Suprapubic skin (tissue), 4 donors: ENCODE data around the gene MATCAP1. TPM values are rescaled to one million over a fixed set of nuclear protein-coding genes. Genes with fewer than 3 reads are reported as not detected.

ENCODE experiments used
- DNase-seq, 2 donors: peaks; one replicate each; pipeline ENCODE4 v3.0.0-alpha.2; 2019; ENCODE audit warnings: low spot score in 2 of 2
- H3K27ac ChIP-seq: fragments of 200-600 bp; sonication (generic); one replicate; pipeline ENCODE4 v1.5.1; 2019
- H3K27me3 ChIP-seq: fragments of 200-600 bp; sonication (generic); one replicate; pipeline ENCODE4 v1.5.1; 2019
- H3K36me3 ChIP-seq: fragments of 200-600 bp; sonication (generic); one replicate; pipeline ENCODE4 v1.5.1; 2019
- H3K4me1 ChIP-seq: fragments of 200-600 bp; sonication (generic); one replicate; pipeline ENCODE4 v1.5.1; 2019
- H3K4me3 ChIP-seq: fragments of 200-600 bp; sonication (generic); one replicate; pipeline ENCODE4 v1.5.1; 2019; ENCODE audit warnings: mild to moderate bottlenecking
- H3K9me3 ChIP-seq: fragments of 200-600 bp; sonication (generic); one replicate; pipeline ENCODE4 v1.5.1; 2019
- EP300 ChIP-seq: sonication (generic); formaldehyde crosslinking; IDR thresholded peaks from one replicate; pipeline ENCODE4 v1.6.1; 2017; ENCODE audit warnings: antibody characterized with exemption
- POLR2A ChIP-seq, 2 donors: fragments of 450-650 bp; IDR thresholded peaks; one replicate each; pipeline ENCODE4 v1.6.1; 2017; ENCODE audit warnings: antibody characterized with exemption in 2 of 2, mild to moderate bottlenecking in 2 of 2, moderate library complexity in 2 of 2
- POLR2AphosphoS5 ChIP-seq, 3 donors: sonication (generic); formaldehyde crosslinking; IDR thresholded peaks; one replicate each; pipeline ENCODE4 v1.6.1; 2017; ENCODE audit warnings: antibody characterized with exemption in 3 of 3
- WGBS: methylation state at CpG from one replicate; pipeline ENCODE4 v1.1.5; 2018; 5-methylcytosine and 5-hydroxymethylcytosine counted together
- total RNA-seq, 4 donors: library from RNA; depleted of rRNA; stranded (reverse); fragments of >200 nt; gene quantifications; one replicate each; pipeline ENCODE4 v1.1.0, GENCODE V29; 2016
- TF ChIP-seq, protein P1 (sequence below), 2 donors: fragments of 200-600 bp in 1 of 2; fragments of 450-650 bp in 1 of 2; sonication (generic) in 1 of 2; IDR thresholded peaks; one replicate each; pipeline ENCODE4 v1.5.1; 2016 to 2019; ENCODE audit warnings: antibody characterized with exemption in 2 of 2, mild to moderate bottlenecking in 1 of 2, moderate library complexity in 1 of 2

The MATCAP1 gene
- total RNA-seq, 4 donors from 2014 or later, result 14.2 to 30.0 (median 17.3) TPM

DNA sequence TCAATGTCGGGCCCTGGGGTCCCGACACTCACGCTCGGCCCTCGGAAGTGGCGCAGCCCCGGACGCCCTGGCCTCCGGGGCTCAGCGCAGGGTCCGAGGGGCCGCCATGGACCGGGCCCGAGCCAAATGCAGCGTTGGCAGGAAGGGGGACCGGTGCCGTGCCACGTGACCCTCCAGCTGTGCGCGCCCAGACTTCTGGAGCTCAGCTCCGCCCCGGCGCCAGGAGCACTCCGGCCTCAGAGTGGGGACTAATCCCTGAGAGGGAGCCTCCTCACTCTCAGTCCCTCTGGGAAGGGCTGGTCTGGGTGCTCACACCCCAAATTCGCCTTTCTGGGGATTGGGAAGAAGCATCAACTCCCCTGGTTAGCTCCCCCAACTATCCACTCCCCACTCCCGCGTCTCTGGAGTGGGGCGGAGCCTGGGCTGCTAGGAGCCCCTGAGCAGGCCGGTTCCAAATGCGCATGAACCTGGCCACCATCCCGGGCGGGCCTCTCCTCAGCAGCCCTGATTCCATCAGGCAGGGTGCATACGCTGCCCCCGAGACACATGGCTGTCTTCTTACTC, 32.8 kb downstream of the MATCAP1 start, which contains the start of gene B3GNT9:
Gene B3GNT9, minus strand, starts transcription at position 166 of the 564 bp plus-strand sequence. CDS start 513 bp downstream, outside the sequence.
- no peaks in the 10 kb centered on the region for H3K27me3 ChIP-seq
- peak within 1 kb of the TSS; percentile 61 for H3K4me3 ChIP-seq
- peak within 1 kb of the TSS; percentile 80 for H3K27ac ChIP-seq
- WGBS, result 0% methylated on average over 10 of the region's 34 CpGs
- peak in 1 of 2 donors; percentile 81 for DNase-seq
- H3K9me3 ChIP-seq, result no peaks in the 10 kb centered on the region
- no peak for TF ChIP-seq POLR2A (IDR thresholded peaks at IDR 0.05)
- TF ChIP-seq, protein P1, sequence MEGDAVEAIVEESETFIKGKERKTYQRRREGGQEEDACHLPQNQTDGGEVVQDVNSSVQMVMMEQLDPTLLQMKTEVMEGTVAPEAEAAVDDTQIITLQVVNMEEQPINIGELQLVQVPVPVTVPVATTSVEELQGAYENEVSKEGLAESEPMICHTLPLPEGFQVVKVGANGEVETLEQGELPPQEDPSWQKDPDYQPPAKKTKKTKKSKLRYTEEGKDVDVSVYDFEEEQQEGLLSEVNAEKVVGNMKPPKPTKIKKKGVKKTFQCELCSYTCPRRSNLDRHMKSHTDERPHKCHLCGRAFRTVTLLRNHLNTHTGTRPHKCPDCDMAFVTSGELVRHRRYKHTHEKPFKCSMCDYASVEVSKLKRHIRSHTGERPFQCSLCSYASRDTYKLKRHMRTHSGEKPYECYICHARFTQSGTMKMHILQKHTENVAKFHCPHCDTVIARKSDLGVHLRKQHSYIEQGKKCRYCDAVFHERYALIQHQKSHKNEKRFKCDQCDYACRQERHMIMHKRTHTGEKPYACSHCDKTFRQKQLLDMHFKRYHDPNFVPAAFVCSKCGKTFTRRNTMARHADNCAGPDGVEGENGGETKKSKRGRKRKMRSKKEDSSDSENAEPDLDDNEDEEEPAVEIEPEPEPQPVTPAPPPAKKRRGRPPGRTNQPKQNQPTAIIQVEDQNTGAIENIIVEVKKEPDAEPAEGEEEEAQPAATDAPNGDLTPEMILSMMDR (IDR thresholded peaks at IDR 0.05), result no peak
- TF ChIP-seq EP300, result no peak
- TF ChIP-seq POLR2AphosphoS5 (IDR thresholded peaks at IDR 0.05), result no peak
- H3K36me3 ChIP-seq, result peaks cover 25% of the 10 kb centered on the region
- H3K4me1 ChIP-seq, result peaks cover 38% of the 10 kb centered on the region

GRCh38 chr16:67150047-67150832, 33.5 kb downstream of the MATCAP1 start:
- no peaks in the 10 kb centered on the region for H3K27me3 ChIP-seq
- WGBS, result 8% methylated on average over 70 of the region's 94 CpGs
- H3K4me1 ChIP-seq, result peaks cover 31% of the 10 kb centered on the region
- DNase-seq, result peak in 1 of 2 donors; percentile 74
- peaks cover 32% of the 10 kb centered on the region for H3K36me3 ChIP-seq
- TF ChIP-seq, protein P1 (IDR thresholded peaks at IDR 0.05), result peak in 1 of 2 donors; percentile 15
- peak in 1 of 3 donors; percentile 17 for TF ChIP-seq POLR2AphosphoS5 (IDR thresholded peaks at IDR 0.05)
- no peak for TF ChIP-seq EP300
- TF ChIP-seq POLR2A (IDR thresholded peaks at IDR 0.05), result no peak
- peak overlapping the region; percentile 80 for H3K27ac ChIP-seq
- H3K4me3 ChIP-seq, result peak overlapping the region; percentile 61
- H3K9me3 ChIP-seq, result no peaks in the 10 kb centered on the region

- peaks cover 23% of the 10 kb centered on the region for H3K4me1 ChIP-seq
- H3K9me3 ChIP-seq, result no peaks in the 10 kb centered on the region
- 78% methylated on average over 33 of the region's 77 CpGs for WGBS
- TF ChIP-seq EP300, result no peak
- no peak for TF ChIP-seq POLR2AphosphoS5 (IDR thresholded peaks at IDR 0.05)
- no peak for TF ChIP-seq POLR2A (IDR thresholded peaks at IDR 0.05)
- TF ChIP-seq, protein P1 (IDR thresholded peaks at IDR 0.05), result no peak
- DNase-seq, result no peak
- H3K27ac ChIP-seq, result no peak overlapping the region
- peak overlapping the region; percentile 61 for H3K4me3 ChIP-seq
- peaks cover 40% of the 10 kb centered on the region for H3K36me3 ChIP-seq
- H3K27me3 ChIP-seq, result no peaks in the 10 kb centered on the region
Measured at GRCh38 chr16:67149276-67150046, 34.3 kb downstream of the MATCAP1 start.

GRCh38 chr16:67148656-67149275, 35.0 kb downstream of the MATCAP1 start:
- TF ChIP-seq POLR2AphosphoS5 (IDR thresholded peaks at IDR 0.05) (no peak), POLR2A (IDR thresholded peaks at IDR 0.05) (no peak), EP300 (no peak)
- TF ChIP-seq, protein P1 (IDR thresholded peaks at IDR 0.05), result no peak
- no peak for DNase-seq
- no peak overlapping the region for H3K27ac ChIP-seq
- 94% methylated on average over 1 of the region's 11 CpGs for WGBS
- no peaks in the 10 kb centered on the region for H3K27me3 ChIP-seq
- H3K9me3 ChIP-seq, result no peaks in the 10 kb centered on the region
- H3K4me3 ChIP-seq, result no peak overlapping the region
- peaks cover 47% of the 10 kb centered on the region for H3K36me3 ChIP-seq
- peaks cover 23% of the 10 kb centered on the region for H3K4me1 ChIP-seq
